ENCODE data around the gene TNS4. TPM values are rescaled to one million over a fixed set of nuclear protein-coding genes. Genes with fewer than 3 reads are reported as not detected.

TNS4 gene
- total and polyA plus RNA-seq, 8 donors, result 0.16 to 0.24 TPM; not detected in 6

DNA sequence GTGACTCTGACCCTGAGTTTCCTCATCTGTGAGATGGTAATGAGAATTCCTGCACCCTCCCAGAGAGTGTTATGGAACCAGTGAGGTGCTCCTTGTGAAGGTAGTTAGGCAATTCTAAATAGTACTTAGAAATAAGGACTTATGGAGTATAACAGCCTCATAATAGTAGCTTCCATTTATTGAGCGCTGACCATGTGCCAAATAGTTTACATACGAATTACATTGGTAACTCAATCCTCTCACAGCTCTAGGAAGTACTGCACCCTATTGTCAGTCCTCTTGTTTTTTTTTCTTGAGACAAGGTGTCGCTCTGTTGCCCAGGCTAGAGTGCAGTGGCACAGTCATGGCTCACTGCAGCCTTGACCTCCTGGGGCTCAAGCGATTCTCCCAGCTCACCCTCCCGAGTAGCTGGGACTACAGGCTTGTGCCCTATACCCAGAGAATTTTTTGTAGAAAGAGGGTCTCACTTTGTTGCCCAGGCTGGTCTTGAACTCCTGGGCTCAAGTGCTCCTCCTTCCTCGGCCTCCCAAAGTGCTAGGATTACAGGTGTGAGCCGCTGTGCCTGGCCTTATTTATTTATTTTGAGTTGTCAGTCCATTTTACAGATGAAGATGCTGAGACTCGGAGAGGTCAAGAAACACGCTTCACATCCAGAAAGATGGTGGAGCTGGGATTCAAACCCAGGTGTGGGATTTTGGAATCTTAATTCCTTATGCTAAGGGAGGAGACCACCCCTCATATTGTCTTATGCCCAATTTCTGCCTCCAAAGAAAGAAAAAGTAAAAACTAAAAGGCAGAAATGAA, 2.9 kb downstream of the TNS4 start:
- no peak overlapping the region for H3K4me3 ChIP-seq
- ATAC-seq (no peak), FAIRE-seq (no peak), DNase-seq (no peak)
- peaks cover 0 to 8% (median 4%) of the 10 kb centered on the region in 3 donors for H3K4me1 ChIP-seq
- no peaks in the 10 kb centered on the region for H3K27me3 ChIP-seq
- no peaks in the 10 kb centered on the region for H3K36me3 ChIP-seq
- intact Hi-C loops (cut with DNase I), result no loop called here
- no peak overlapping the region for H3K27ac ChIP-seq
- TF ChIP-seq, protein P1, sequence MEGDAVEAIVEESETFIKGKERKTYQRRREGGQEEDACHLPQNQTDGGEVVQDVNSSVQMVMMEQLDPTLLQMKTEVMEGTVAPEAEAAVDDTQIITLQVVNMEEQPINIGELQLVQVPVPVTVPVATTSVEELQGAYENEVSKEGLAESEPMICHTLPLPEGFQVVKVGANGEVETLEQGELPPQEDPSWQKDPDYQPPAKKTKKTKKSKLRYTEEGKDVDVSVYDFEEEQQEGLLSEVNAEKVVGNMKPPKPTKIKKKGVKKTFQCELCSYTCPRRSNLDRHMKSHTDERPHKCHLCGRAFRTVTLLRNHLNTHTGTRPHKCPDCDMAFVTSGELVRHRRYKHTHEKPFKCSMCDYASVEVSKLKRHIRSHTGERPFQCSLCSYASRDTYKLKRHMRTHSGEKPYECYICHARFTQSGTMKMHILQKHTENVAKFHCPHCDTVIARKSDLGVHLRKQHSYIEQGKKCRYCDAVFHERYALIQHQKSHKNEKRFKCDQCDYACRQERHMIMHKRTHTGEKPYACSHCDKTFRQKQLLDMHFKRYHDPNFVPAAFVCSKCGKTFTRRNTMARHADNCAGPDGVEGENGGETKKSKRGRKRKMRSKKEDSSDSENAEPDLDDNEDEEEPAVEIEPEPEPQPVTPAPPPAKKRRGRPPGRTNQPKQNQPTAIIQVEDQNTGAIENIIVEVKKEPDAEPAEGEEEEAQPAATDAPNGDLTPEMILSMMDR (IDR thresholded peaks at IDR 0.05), result no peak
- WGBS, 2 donors, result 59 to 67% methylated on average over 9 of the region's 9 CpGs
- H3K9me3 ChIP-seq, result no peaks in the 10 kb centered on the region

DNA sequence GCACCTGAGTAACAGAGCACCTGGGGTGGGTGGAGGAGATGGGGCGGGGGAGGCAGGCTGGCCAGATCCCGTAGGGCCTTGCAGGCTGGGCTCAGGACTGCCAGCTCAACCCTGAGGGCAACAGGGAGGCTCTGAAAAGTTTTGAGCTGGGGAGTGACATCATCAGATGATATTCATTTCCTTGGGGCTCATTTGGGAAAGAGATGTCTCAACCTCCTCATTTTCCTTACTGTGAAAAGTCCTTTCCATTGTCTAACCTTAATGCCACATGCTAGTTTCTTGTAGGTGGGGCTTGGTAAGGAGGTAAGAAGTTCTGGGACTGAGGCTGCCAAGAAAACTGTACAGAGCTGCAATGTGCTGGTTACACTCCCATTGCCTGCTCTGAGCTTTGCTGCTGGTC, 3.7 kb downstream of the TNS4 start:
- Histone ChIP-seq H3K4me3 (no peak overlapping the region), H3K27ac (no peak overlapping the region), H3K9me3 (no peaks in the 10 kb centered on the region), H3K4me1 (peaks cover 0 to 8% (median 4%) of the 10 kb centered on the region in 3 donors), H3K27me3 (no peaks in the 10 kb centered on the region), H3K36me3 (no peaks in the 10 kb centered on the region)
- DNase-seq (no peak), FAIRE-seq (no peak), ATAC-seq (no peak)
- intact Hi-C loops (cut with DNase I), result no loop called here
- TF ChIP-seq, protein P1 (IDR thresholded peaks at IDR 0.05), result no peak
- WGBS, 2 donors, result 71 to 78% methylated on average over 2 of the region's 2 CpGs

DNA sequence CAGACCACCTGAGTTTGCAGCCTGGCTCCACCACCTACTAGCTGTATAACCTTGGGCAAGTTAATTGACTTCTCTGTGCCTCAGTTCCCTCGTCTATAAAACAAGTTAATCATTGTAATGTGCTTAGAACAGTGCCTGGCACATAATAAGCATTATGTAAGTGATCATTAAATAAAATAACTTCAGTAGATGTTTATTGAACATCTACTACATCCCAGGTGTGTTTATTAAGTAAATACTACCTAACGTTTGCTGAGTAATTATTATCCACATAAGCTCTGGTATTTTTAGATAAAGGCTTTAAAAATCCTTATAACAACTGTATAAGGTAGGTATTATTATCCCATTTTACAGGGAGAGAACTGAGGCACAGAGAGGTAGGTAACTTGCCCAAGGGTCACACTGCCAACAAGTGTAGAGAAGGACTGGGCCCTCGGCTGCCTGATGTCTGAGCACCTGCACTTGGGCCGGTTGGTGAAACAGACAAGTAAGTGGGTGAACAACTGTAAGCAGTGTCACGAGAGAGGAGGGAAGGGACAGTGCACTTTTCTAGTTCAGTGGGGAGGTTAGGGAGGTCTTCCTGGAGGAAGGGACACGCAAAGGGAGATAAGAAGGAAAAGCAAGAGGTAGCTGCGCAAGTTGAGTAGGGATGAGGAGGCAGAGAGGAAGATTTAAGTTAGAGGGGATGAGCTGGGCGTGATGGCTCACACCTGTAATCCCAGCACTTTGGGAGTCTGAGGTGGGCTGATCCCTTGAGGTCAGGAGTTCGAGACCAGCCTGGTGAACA, 4.6 kb downstream of the TNS4 start:
- TF ChIP-seq, protein P1 (IDR thresholded peaks at IDR 0.05), result no peak
- intact Hi-C loops (cut with DNase I), result no loop called here
- Histone ChIP-seq H3K36me3 (no peaks in the 10 kb centered on the region), H3K4me1 (peaks cover 0 to 8% (median 4%) of the 10 kb centered on the region in 3 donors), H3K27me3 (no peaks in the 10 kb centered on the region), H3K27ac (no peak overlapping the region), H3K9me3 (no peaks in the 10 kb centered on the region), H3K4me3 (no peak overlapping the region)
- WGBS, 2 donors, result 63 to 74% methylated on average over 9 of the region's 9 CpGs
- ATAC-seq (no peak), DNase-seq (no peak), FAIRE-seq (no peak)

DNA sequence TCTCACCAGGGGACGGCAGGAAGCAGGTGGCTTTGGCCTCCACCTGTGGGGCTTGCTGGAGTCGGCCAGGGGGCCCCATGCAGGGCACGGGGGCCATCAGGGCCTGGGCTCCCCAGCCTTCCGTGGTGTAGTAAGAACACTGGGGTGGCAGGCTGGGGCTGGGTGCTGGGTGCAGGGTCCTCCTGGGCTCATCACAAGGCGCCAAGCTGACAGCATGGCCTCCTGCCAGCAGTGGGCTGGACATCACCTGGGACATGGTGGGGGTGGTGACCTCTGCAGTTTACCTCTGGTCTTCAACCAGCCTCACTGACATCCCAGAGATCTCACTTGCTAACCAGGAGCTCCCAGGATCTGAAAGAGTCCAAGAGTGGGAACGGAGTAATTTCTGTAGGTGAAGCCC, 5.3 kb downstream of the TNS4 start:
- ATAC-seq (no peak), FAIRE-seq (no peak), DNase-seq (no peak)
- no peak overlapping the region for H3K4me3 ChIP-seq
- TF ChIP-seq, protein P1 (IDR thresholded peaks at IDR 0.05), result no peak
- H3K36me3 ChIP-seq, result no peaks in the 10 kb centered on the region
- no peaks in the 10 kb centered on the region for H3K27me3 ChIP-seq
- H3K9me3 ChIP-seq, result no peaks in the 10 kb centered on the region
- intact Hi-C loops (cut with DNase I), result no loop called here
- no peak overlapping the region for H3K27ac ChIP-seq
- WGBS, 2 donors, result 77 to 94% methylated on average over 6 of the region's 6 CpGs
- peaks cover 0 to 8% (median 4%) of the 10 kb centered on the region in 3 donors for H3K4me1 ChIP-seq

All from pancreas (tissue), 10 donors.